Endothelial cell of umbilical vein (primary cell): Measurements from ENCODE around the gene TPK1. TPM values are rescaled to one million over a fixed set of nuclear protein-coding genes. Genes with fewer than 3 reads are reported as not detected.

ENCODE experiments used
- BruUV-seq: library from RNA; stranded (reverse); fragments of 400-500 nt; replicated peaks from 2 replicates; lab custom pipeline; 2021; lab: Mats Ljungman, UMichigan
- CTCF ChIA-PET: fragments of 300-600, 350-600 bp; sonication (Branson Sonifier 250); formaldehyde crosslinking; loops from one replicate; lab custom pipeline; 2021; ENCODE audit warnings: antibody characterized with exemption, inconsistent platforms; lab: Charles Lee
- POLR2A ChIA-PET: fragments of 300-600, 350-600 bp; sonication (Branson Sonifier 250); formaldehyde crosslinking; loops from one replicate; lab custom pipeline; 2021; ENCODE audit warnings: antibody characterized with exemption, inconsistent platforms; lab: Charles Lee
- DNase-seq: peaks from one replicate; pipeline ENCODE4 v3.0.0-alpha.2; 2011; ENCODE audit warnings: low read depth, low spot score
- FAIRE-seq: peaks from 2 replicates; lab custom pipeline; 2011; peaks lifted over from hg19 to GRCh38; lab: Jason Lieb, UNC
- H2AFZ ChIP-seq: 2 replicates; pipeline ENCODE4 v1.6.0; 2012; ENCODE audit warnings: low read depth, low read length, control low read depth, inconsistent platforms
- H3K27ac ChIP-seq: 2 replicates; pipeline ENCODE4 v1.5.1; 2011; ENCODE audit warnings: low read depth, mild to moderate bottlenecking, control low read depth, low read length, moderate library complexity; ENCODE audit not compliant: insufficient read depth
- H3K27me3 ChIP-seq, 2 experiments: 2 replicates each; pipeline versions ENCODE4 v1.6.0 to v1.6.1; 2011; ENCODE audit warnings: low read length in 2 of 2, mixed read lengths in 1 of 2; ENCODE audit not compliant: control insufficient read depth in 2 of 2, insufficient read depth in 2 of 2
- H3K36me3 ChIP-seq, 2 experiments: 2 replicates in 1 of 2; 3 replicates in 1 of 2; pipeline ENCODE4 v1.5.1; 2011; ENCODE audit warnings: low read length in 2 of 2, mild to moderate bottlenecking in 1 of 2, moderate library complexity in 1 of 2; ENCODE audit not compliant: control insufficient read depth in 2 of 2, insufficient read depth in 2 of 2; ENCODE audit errors: extremely low read depth in 1 of 2
- H3K4me1 ChIP-seq: 3 replicates; pipeline ENCODE4 v1.5.1; 2011; ENCODE audit warnings: mild to moderate bottlenecking, low read length; ENCODE audit not compliant: control insufficient read depth, insufficient read depth; ENCODE audit errors: extremely low read depth
- H3K4me2 ChIP-seq: 2 replicates; pipeline ENCODE4 v1.6.1; 2011; ENCODE audit warnings: low read length, control low read depth, mixed read lengths; ENCODE audit not compliant: insufficient read depth
- H3K4me3 ChIP-seq, 3 experiments: fragments of 200-600 bp in 1 of 3; sonication (generic), shearing (Covaris generic) in 1 of 3; replicated peaks in 1 of 3; 2 replicates each; pipeline ENCODE4 v1.5.1; 2011 to 2016; ENCODE audit warnings: control low read depth in 3 of 3, low read length in 3 of 3, mild to moderate bottlenecking in 2 of 3, inconsistent platforms in 1 of 3, low read depth in 1 of 3, moderate library complexity in 1 of 3; ENCODE audit not compliant: insufficient read depth in 1 of 3
- H3K79me2 ChIP-seq: 2 replicates; pipeline ENCODE4 v1.6.0; 2012; ENCODE audit warnings: low read length, inconsistent platforms; ENCODE audit not compliant: control insufficient read depth, insufficient read depth
- H3K9ac ChIP-seq: replicated peaks from 2 replicates; pipeline ENCODE3; 2011; ENCODE audit warnings: low read length, control low read depth; ENCODE audit not compliant: insufficient read depth; ENCODE audit errors: extremely low read depth
- H3K9me1 ChIP-seq: replicated peaks from 3 replicates; pipeline ENCODE4 v1.6.0; 2011; ENCODE audit warnings: mild to moderate bottlenecking, low read length; ENCODE audit not compliant: control insufficient read depth, insufficient read depth; ENCODE audit errors: extremely low read depth
- H3K9me3 ChIP-seq: replicated peaks from 2 replicates; pipeline ENCODE4 v1.5.1; 2012; ENCODE audit warnings: low read length, inconsistent platforms; ENCODE audit not compliant: control insufficient read depth, insufficient read depth
- H4K20me1 ChIP-seq: replicated peaks from 2 replicates; pipeline ENCODE3; 2011; ENCODE audit warnings: mild to moderate bottlenecking, low read length; ENCODE audit not compliant: control insufficient read depth, insufficient read depth; ENCODE audit errors: extremely low read depth
- CTCF ChIP-seq, 2 donors: IDR thresholded peaks; 1 replicate in 1 of 2; 2 replicates in 1 of 2; pipeline ENCODE4 v1.5.1; 2011; ENCODE audit warnings: low read length in 2 of 2, mild to moderate bottlenecking in 2 of 2, moderate library complexity in 2 of 2, control low read depth in 1 of 2, inconsistent platforms in 1 of 2, low read depth in 1 of 2; ENCODE audit not compliant: insufficient read depth in 1 of 2; ENCODE audit errors: extremely low read depth in 1 of 2
- EZH2 ChIP-seq: IDR thresholded peaks from 2 replicates; pipeline ENCODE4 v1.6.1; 2012; ENCODE audit warnings: borderline replicate concordance, low read depth, mild to moderate bottlenecking, moderate library complexity, low read length, inconsistent platforms; ENCODE audit not compliant: severe bottlenecking
- FOS ChIP-seq: IDR thresholded peaks from 2 replicates; pipeline ENCODE4 v1.6.1; 2011; ENCODE audit warnings: mild to moderate bottlenecking, low read length, moderate library complexity, borderline replicate concordance; ENCODE audit not compliant: insufficient read depth
- GATA2 ChIP-seq: IDR thresholded peaks from 2 replicates; pipeline ENCODE4 v1.7.0; 2011; ENCODE audit warnings: low read depth, mild to moderate bottlenecking, moderate library complexity, mixed read lengths, low read length; ENCODE audit not compliant: insufficient read length, insufficient read depth
- JUN ChIP-seq: IDR thresholded peaks from 2 replicates; pipeline ENCODE4 v1.6.1; 2011; ENCODE audit warnings: borderline replicate concordance, low read depth; ENCODE audit not compliant: insufficient read length, insufficient read depth
- MAX ChIP-seq: IDR thresholded peaks from 2 replicates; pipeline ENCODE4 v1.6.1; 2011; ENCODE audit not compliant: insufficient read depth, insufficient read length
- MYC ChIP-seq: IDR thresholded peaks from one replicate; pipeline ENCODE4 v1.6.1; 2011; ENCODE audit warnings: mild to moderate bottlenecking, low read depth, low read length
- POLR2A ChIP-seq: IDR thresholded peaks from 2 replicates; pipeline ENCODE4 v1.6.1; 2012; ENCODE audit warnings: low read depth, mild to moderate bottlenecking, control low read depth, low read length
- POLR2AphosphoS5 ChIP-seq: IDR thresholded peaks from 2 replicates; pipeline ENCODE4 v1.6.1; 2012; ENCODE audit warnings: low read depth, mild to moderate bottlenecking, control low read depth, low read length, moderate library complexity; ENCODE audit not compliant: insufficient read depth
- dilution Hi-C: fragments of 300-500 bp; cut with MboI; formaldehyde crosslinking; loops from one replicate; pipeline ENCODE4 v1.15.0; 2019; ENCODE audit warnings: low sequenced_read_pairs; ENCODE audit not compliant: extremely low pct_ligation_motif_present
- intact Hi-C: fragments of 100-400 bp; cut with micrococcal nuclease; formaldehyde crosslinking; loops from one replicate; pipeline ENCODE4 v1.10.0; 2022
- polyA plus RNA-seq, 4 experiments: library from polyadenylated mRNA; depleted of rRNA in 3 of 4; stranded (reverse) in 3 of 4; unstranded in 1 of 4; fragments of >200 nt; gene quantifications; 2 replicates each; pipeline versions ENCODE4 v1.2.1 to v1.2.3, GENCODE V29; 2011 to 2012; ENCODE audit warnings: missing spikeins in 1 of 4
- total RNA-seq: library from RNA; stranded (reverse); gene quantifications from 2 replicates; pipeline ENCODE4 v1.2.3, GENCODE V29; 2021

The TPK1 gene
- total and polyA plus RNA-seq, 2 donors (not counting 3 experiments of a cell fraction or from before 2014, with no cell fraction given), result 7.5 to 9.3 TPM

GRCh38 chr7:144873316-144873845 lies 37.5 kb upstream of the TPK1 start:
- H2AFZ ChIP-seq, result no peak overlapping the region
- no peak overlapping the region for H3K27ac ChIP-seq
- POLR2A ChIA-PET, result no interaction called here
- no peaks in the 10 kb centered on the region for H4K20me1 ChIP-seq
- no peak overlapping the region for H3K9ac ChIP-seq
- H3K4me1 ChIP-seq, result no peaks in the 10 kb centered on the region
- dilution Hi-C loops (no loop called here), intact Hi-C loops (no loop called here)
- BruUV-seq, result no TSS peak
- FAIRE-seq (no peak), DNase-seq (no peak)
- no peaks in the 10 kb centered on the region for H3K79me2 ChIP-seq
- no peak overlapping the region for H3K4me3 ChIP-seq
- no peaks in the 10 kb centered on the region for H3K9me3 ChIP-seq
- H3K9me1 ChIP-seq, result no peaks in the 10 kb centered on the region
- CTCF ChIA-PET, result no interaction called here
- no peak overlapping the region for H3K4me2 ChIP-seq
- H3K36me3 ChIP-seq, result no peaks in the 10 kb centered on the region
- no peaks in the 10 kb centered on the region for H3K27me3 ChIP-seq
- no peak for TF ChIP-seq MYC
- TF ChIP-seq POLR2A, result no peak
- TF ChIP-seq GATA2, result no peak
- no peak for TF ChIP-seq JUN
- no peak for TF ChIP-seq POLR2AphosphoS5
- TF ChIP-seq FOS, result no peak
- TF ChIP-seq EZH2, result no peak
- TF ChIP-seq MAX, result no peak
- no peak for TF ChIP-seq CTCF (IDR thresholded peaks at IDR 0.05; ENCODE audit: extremely low read depth in 1 of 2, insufficient read depth in 1 of 2, low read depth in 1 of 2, low read length in 2 of 2)
